Vagina (tissue), 2 donors: ENCODE measurements around the gene C7. TPM values are rescaled to one million over a fixed set of nuclear protein-coding genes. Genes with fewer than 3 reads are reported as not detected.
"Not testable (repeated sequence)": the region's sequence is repeated elsewhere in the genome, so short reads cannot be mapped to it uniquely, and the experiment has no call there.

Experiments
- DNase-seq, 2 donors: peaks; one replicate each; pipeline ENCODE4 v3.0.0-alpha.2; 2017; ENCODE audit errors: extremely low spot score in 2 of 2
- H3K27ac ChIP-seq: fragments of 200-600 bp; sonication (generic); one replicate; pipeline ENCODE4 v1.5.1; 2019
- H3K27me3 ChIP-seq: fragments of 200-600 bp; sonication (generic); one replicate; pipeline ENCODE4 v1.5.1; 2019
- H3K36me3 ChIP-seq, 2 donors: fragments of 200-600 bp; sonication (generic); one replicate each; pipeline ENCODE4 v1.5.1; 2017 to 2019
- H3K4me1 ChIP-seq: fragments of 200-600 bp; sonication (generic); one replicate; pipeline ENCODE4 v1.5.1; 2019
- H3K4me3 ChIP-seq, 2 donors: fragments of 200-600 bp; sonication (generic); 1 replicate in 1 of 2; 2 replicates in 1 of 2; pipeline ENCODE4 v1.5.1; 2016 to 2019
- H3K9me3 ChIP-seq: fragments of 200-600 bp; sonication (generic); one replicate; pipeline ENCODE4 v1.5.1; 2019
- POLR2A ChIP-seq, 2 donors: fragments of 450-650 bp; IDR thresholded peaks; one replicate each; pipeline ENCODE4 v1.6.1; 2017; ENCODE audit warnings: antibody characterized with exemption in 2 of 2, mild to moderate bottlenecking in 2 of 2, moderate library complexity in 2 of 2
- POLR2AphosphoS5 ChIP-seq, 2 donors: sonication (generic); formaldehyde crosslinking; IDR thresholded peaks; one replicate each; pipeline ENCODE4 v1.9.0; 2017; ENCODE audit warnings: antibody characterized with exemption in 2 of 2, mild to moderate bottlenecking in 2 of 2, low read depth in 1 of 2; ENCODE audit not compliant: insufficient read depth in 1 of 2
- intact Hi-C: fragments of 100-400 bp; cut with DNase I; formaldehyde crosslinking; loops from one replicate; pipeline ENCODE4 v1.15.1; 2023
- total RNA-seq: library from RNA; depleted of rRNA; stranded (reverse); fragments of >200 nt; gene quantifications from one replicate; pipeline ENCODE4 v1.2.3, GENCODE V29; 2016
- TF ChIP-seq, protein P1 (sequence below), 3 experiments: fragments of 450-650 bp in 2 of 3; fragments of 200-600 bp in 1 of 3; sonication (generic) in 1 of 3; IDR thresholded peaks; one replicate each; pipeline ENCODE4 v1.5.1; 2017 to 2019; ENCODE audit warnings: antibody characterized with exemption in 3 of 3, mild to moderate bottlenecking in 2 of 3, moderate library complexity in 2 of 3

Gene C7
- total RNA-seq, 1 donor from 2014 or later, result 385 TPM

DNA sequence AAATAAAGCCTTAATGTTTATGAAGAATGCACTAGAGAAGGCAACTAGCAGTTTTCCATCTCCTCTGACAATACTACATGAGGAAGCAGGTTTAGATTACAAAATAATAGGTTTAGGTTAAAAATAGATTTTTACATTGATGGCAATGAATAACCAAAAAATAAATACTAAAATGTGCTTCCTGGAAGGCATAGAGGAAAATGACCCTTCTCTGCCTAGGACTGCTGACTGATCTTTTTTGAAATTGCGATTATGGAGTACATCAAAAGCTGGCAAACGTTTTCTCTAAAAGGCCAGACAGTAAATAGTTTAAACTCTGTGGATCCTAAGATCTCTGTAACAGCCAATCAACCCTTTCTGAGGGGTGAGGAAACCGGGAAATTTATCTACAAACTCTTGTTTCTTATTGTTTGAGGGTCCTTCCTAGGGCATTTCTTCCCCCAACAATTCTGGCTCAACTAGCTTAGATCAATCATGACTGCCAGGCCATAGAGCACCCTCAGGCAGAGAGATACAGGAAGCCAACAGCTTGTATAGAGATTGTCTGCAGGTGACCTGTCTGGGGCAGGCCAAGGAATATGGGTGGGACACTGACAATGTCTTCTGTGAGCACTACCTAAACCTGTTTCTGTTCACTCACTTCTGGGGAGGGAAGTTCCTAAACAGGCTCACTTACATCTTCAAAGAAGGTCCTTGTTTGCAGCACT is 94.5 kb downstream of the C7 start:
- DNase-seq, result no peak
- H3K4me1 ChIP-seq, result no peaks in the 10 kb centered on the region
- no peaks in the 10 kb centered on the region for H3K36me3 ChIP-seq

DNA sequence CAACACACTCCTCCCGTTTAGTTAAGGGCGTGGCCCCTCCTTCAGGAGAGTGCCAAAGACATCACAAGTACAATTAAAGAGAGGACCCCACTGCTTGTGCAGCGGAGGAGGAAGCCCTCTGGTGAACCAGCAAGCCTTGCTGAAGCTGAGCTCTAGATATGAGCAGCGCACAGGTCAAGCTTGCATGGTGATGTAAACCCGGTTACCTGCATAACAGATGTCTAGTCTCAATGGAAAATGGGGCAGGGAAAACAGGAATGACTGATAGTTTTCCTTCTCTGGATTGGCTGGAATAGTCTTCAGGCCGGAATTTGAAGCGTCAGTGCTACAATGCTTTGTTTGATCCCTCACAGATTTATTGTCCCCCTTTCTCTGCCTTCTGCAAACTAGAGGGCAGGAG is 95.6 kb downstream of the C7 start:
- TF ChIP-seq POLR2A (IDR thresholded peaks at IDR 0.05) (no peak), POLR2AphosphoS5 (IDR thresholded peaks at IDR 0.05; ENCODE audit: insufficient read depth in 1 of 2, low read depth in 1 of 2) (no peak)
- TF ChIP-seq, protein P1, sequence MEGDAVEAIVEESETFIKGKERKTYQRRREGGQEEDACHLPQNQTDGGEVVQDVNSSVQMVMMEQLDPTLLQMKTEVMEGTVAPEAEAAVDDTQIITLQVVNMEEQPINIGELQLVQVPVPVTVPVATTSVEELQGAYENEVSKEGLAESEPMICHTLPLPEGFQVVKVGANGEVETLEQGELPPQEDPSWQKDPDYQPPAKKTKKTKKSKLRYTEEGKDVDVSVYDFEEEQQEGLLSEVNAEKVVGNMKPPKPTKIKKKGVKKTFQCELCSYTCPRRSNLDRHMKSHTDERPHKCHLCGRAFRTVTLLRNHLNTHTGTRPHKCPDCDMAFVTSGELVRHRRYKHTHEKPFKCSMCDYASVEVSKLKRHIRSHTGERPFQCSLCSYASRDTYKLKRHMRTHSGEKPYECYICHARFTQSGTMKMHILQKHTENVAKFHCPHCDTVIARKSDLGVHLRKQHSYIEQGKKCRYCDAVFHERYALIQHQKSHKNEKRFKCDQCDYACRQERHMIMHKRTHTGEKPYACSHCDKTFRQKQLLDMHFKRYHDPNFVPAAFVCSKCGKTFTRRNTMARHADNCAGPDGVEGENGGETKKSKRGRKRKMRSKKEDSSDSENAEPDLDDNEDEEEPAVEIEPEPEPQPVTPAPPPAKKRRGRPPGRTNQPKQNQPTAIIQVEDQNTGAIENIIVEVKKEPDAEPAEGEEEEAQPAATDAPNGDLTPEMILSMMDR (IDR thresholded peaks at IDR 0.05), result no peak
- Histone ChIP-seq H3K27me3 (no peaks in the 10 kb centered on the region), H3K27ac (no peak overlapping the region), H3K9me3 (no peaks in the 10 kb centered on the region), H3K4me1 (no peaks in the 10 kb centered on the region), H3K4me3 (no peak overlapping the region), H3K36me3 (no peaks in the 10 kb centered on the region)
- DNase-seq, result no peak
- intact Hi-C loops, result no loop called here

More for the DNA sequence above, 94.5 kb downstream of the C7 start:
- no peak overlapping the region for H3K27ac ChIP-seq
- intact Hi-C loops, result no loop called here
- H3K4me3 ChIP-seq, result no peak overlapping the region
- H3K27me3 ChIP-seq, result no peaks in the 10 kb centered on the region
- TF ChIP-seq POLR2A (IDR thresholded peaks at IDR 0.05) (no peak), POLR2AphosphoS5 (IDR thresholded peaks at IDR 0.05; ENCODE audit: insufficient read depth in 1 of 2, low read depth in 1 of 2) (no peak)
- TF ChIP-seq, protein P1 (IDR thresholded peaks at IDR 0.05), result no peak
- no peaks in the 10 kb centered on the region for H3K9me3 ChIP-seq

DNA sequence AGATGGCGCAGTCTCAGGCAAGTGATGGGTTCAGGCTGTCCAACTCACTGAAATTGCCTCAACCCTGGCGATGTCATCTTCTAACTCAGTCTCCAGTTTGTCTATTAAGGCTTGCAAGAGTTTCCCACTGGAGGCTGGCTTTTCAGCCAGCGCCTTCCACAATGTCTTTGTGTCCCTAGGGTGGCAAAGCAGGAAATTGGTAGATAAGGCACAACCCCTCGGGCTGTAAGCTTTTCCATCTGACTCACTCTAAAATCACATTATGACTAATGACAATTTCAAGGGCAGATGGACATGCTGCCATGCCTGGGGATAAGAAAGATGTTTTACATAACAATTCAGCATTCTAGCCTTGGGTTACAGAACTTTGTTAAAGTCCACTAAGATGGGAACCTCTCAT is 99.9 kb downstream of the C7 start:
- no peak overlapping the region for H3K27ac ChIP-seq
- no peaks in the 10 kb centered on the region for H3K27me3 ChIP-seq
- no peaks in the 10 kb centered on the region for H3K4me1 ChIP-seq
- intact Hi-C loops, result no loop called here
- TF ChIP-seq POLR2AphosphoS5 (IDR thresholded peaks at IDR 0.05; ENCODE audit: insufficient read depth in 1 of 2, low read depth in 1 of 2) (no peak), POLR2A (IDR thresholded peaks at IDR 0.05) (no peak)
- TF ChIP-seq, protein P1 (IDR thresholded peaks at IDR 0.05), result no peak
- DNase-seq, result no peak
- no peak overlapping the region for H3K4me3 ChIP-seq
- no peaks in the 10 kb centered on the region for H3K36me3 ChIP-seq
- H3K9me3 ChIP-seq, result no peaks in the 10 kb centered on the region

DNA sequence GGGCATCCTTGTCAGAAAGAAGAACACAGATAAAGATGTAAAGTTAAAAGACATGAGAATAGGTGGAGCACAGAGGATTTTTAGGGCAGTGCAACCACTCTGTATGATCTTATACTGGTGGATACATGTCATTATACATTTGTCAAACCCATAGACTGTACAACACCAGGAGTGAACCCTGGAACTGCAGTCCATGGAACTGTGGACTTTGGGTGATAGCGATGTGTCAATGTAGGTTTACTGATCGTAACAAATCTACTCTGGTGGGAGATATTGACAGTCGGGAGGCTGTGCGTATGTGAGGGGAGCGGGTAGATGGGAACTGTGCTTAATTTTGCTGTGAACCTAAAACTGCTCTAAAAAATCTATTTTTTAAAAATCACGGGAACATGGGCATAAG is 101.3 kb downstream of the C7 start:
- Histone ChIP-seq H3K4me1 (no peaks in the 10 kb centered on the region), H3K4me3 (no peak overlapping the region), H3K36me3 (no peaks in the 10 kb centered on the region), H3K9me3 (no peaks in the 10 kb centered on the region), H3K27ac (no peak overlapping the region), H3K27me3 (no peaks in the 10 kb centered on the region)
- TF ChIP-seq POLR2AphosphoS5 (IDR thresholded peaks at IDR 0.05; ENCODE audit: insufficient read depth in 1 of 2, low read depth in 1 of 2) (no peak), POLR2A (IDR thresholded peaks at IDR 0.05) (no peak)
- TF ChIP-seq, protein P1 (IDR thresholded peaks at IDR 0.05), result no peak
- no peak for DNase-seq
- intact Hi-C loops, result no loop called here

DNA sequence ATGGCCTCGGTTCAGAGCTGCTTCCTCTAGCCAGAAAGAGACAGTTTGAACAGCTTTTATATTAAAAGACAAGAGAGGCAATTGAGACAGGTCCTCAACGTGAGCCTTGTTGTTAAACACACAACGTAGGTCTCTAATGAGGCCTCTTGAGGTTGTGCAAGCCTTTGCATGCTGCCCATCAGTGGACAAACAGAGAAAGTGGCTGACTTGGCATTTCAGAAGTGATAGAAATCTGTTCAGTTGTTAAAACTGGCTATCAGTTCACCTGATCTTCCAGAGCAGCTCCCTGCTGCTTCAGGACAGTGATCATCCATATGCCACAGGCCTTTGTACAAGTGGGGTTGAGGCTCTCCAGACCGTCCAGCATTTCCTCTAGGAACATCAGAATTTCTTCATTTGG is 103.0 kb downstream of the C7 start:
- Histone ChIP-seq H3K4me1 (no peaks in the 10 kb centered on the region), H3K27ac (no peak overlapping the region), H3K4me3 (no peak overlapping the region), H3K27me3 (no peaks in the 10 kb centered on the region), H3K36me3 (no peaks in the 10 kb centered on the region), H3K9me3 (no peaks in the 10 kb centered on the region)
- intact Hi-C loops, result no loop called here
- TF ChIP-seq POLR2A (IDR thresholded peaks at IDR 0.05), result no peak
- no peak for TF ChIP-seq POLR2AphosphoS5 (IDR thresholded peaks at IDR 0.05; ENCODE audit: insufficient read depth in 1 of 2, low read depth in 1 of 2)
- TF ChIP-seq, protein P1 (IDR thresholded peaks at IDR 0.05), result no peak
- no peak for DNase-seq

DNA sequence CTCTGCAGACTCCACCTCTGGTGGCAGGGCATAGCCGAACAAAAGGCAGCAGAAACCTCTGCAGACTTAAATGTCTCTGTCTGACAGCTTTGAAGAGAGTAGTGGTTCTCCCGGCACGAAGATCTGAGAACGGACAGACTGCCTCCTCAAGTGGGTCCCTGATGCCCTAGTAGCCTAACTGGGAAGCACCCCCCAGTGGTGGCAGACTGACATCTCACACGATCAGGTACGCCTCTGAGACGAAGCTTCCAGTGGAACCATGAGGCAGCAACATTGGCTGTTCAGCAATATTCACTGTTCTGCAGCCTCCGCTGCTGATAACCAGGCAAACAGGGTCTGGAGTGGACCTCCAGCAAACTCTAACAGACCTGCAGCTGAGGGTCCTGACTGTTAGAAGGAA is 113.3 kb downstream of the C7 start:
- H3K4me3 ChIP-seq, H3K4me1 ChIP-seq, intact Hi-C loops, H3K27me3 ChIP-seq, H3K27ac ChIP-seq, H3K9me3 ChIP-seq, H3K36me3 ChIP-seq, DNase-seq: not testable (repeated sequence)
